Measurements from ENCODE around the gene OR2J1.
"Not testable (repeated sequence)": the region's sequence is repeated elsewhere in the genome, so short reads cannot be mapped to it uniquely, and the experiment has no call there.

Gene OR2J1

DNA sequence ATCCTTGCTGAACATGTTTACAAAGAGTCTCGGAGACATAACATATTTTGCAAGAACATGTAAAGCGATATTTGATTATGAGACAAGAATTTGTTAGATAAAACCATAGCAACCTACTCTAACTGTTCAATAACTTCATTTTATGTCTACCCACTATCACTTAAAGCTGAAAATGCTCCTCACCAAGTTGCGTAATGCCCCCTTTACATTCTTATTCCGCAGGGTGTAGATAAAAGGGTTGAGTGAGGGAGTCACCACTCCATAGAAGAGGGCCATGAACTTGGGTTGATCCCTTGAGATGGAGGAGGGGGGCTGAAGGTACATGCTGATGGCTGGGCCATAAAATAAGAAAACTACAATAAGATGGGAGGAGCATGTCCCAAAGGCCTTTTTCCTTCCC lies 38.4 kb downstream of the OR2J1 start:
- Mint-ChIP-seq H3K4me1 (ENCODE audit: low read depth) (no peaks in the 10 kb centered on the region), H3K27ac (no peak overlapping the region), H3K36me3 (no peaks in the 10 kb centered on the region), H3K27me3 (peaks cover 18% of the 10 kb centered on the region), H3K4me3 (no peak overlapping the region), H3K9me3 (ENCODE audit: low read depth) (no peaks in the 10 kb centered on the region)

DNA sequence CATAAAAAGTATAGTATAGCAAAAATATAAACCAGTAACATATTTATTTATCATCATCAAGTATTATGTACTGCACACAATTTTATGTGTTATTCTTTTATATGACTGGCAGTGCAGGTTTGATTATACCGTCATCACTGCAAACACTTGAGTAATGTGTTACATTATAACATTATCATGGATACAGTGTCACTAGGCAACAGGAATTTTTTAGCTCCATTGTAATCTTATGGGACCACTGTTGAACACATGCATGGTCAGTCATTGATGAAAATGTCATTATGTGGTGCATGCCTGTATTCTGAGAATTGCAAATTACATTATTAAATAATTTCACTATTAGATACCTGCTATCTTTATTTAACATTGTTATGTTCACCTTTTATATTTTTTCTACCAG lies 42.3 kb downstream of the OR2J1 start:
- Mint-ChIP-seq H3K27me3 (peaks cover 19% of the 10 kb centered on the region), H3K9me3 (ENCODE audit: low read depth) (no peaks in the 10 kb centered on the region), H3K27ac (no peak overlapping the region), H3K36me3 (no peaks in the 10 kb centered on the region), H3K4me3 (no peak overlapping the region), H3K4me1 (ENCODE audit: low read depth) (no peaks in the 10 kb centered on the region)

DNA sequence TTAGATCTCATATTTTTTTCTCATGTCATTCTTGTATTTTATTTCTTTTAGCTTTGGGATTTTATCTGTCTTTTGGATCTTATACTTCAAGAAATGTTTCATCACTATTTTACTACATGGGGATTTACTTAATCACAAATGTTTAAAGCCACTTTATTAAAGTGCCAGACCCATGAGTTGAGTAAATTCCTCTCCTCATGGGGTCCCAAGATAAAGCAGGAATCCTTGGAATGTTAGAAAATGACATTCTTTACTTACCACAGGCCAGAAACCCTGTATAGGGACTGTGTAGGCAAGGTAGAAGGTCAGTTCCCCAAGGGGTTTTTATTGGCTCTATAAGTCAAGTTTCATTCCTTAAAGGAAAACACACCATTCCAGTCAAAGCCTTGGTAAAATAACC lies 43.0 kb downstream of the OR2J1 start:
- Mint-ChIP-seq H3K27ac (no peak overlapping the region), H3K4me3 (no peak overlapping the region), H3K4me1 (ENCODE audit: low read depth) (no peaks in the 10 kb centered on the region), H3K27me3 (peaks cover 19% of the 10 kb centered on the region), H3K9me3 (ENCODE audit: low read depth) (no peaks in the 10 kb centered on the region), H3K36me3 (no peaks in the 10 kb centered on the region)

DNA sequence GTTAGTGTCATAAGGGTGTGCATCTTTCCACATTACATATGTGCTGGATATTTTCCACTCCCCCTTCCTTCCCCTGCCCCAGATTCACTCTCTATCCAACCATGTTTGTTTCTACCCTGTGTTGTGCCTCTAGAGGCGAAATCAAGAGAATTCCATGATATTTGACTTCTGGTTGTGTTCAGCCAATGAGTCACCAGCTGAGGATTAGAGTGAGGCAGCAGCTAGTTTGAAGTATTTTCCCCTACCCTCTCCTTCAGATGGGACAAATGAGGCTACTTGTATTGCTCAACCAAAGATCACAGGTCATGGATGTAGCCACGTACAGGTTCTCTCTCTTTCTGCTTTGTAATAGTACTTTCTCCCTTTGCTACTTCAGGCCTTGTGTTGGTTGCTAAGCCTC lies 46.9 kb downstream of the OR2J1 start:
- Mint-ChIP-seq H3K36me3 (peaks cover 2% of the 10 kb centered on the region), H3K4me3 (no peak overlapping the region), H3K4me1 (ENCODE audit: low read depth) (no peaks in the 10 kb centered on the region), H3K27ac (no peak overlapping the region), H3K27me3 (peaks cover 22% of the 10 kb centered on the region), H3K9me3 (ENCODE audit: low read depth) (peaks cover 10% of the 10 kb centered on the region)

DNA sequence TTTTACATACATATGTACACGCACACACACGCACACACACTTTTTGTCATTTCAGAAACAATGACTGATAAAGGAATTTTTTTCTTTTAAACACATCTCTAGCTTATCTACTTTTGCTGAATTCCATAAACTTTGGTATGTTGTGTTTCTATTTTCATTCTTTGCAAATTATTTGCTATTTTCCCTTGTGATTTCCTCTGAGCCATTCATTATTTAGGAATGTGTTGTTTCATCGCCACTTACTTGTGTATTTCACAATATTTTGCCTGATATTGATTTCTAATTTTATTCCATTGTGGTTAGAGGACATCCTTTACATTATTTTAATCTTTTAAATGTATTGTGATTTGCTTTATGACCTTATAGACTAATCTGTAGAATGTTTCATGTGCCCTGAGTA lies 47.8 kb downstream of the OR2J1 start:
- H3K4me3 Mint-ChIP-seq, result no peak overlapping the region
- H3K9me3 Mint-ChIP-seq (ENCODE audit: low read depth), result peaks cover 10% of the 10 kb centered on the region
- no peak overlapping the region for H3K27ac Mint-ChIP-seq
- H3K36me3 Mint-ChIP-seq, result peaks cover 2% of the 10 kb centered on the region
- peaks cover 27% of the 10 kb centered on the region for H3K27me3 Mint-ChIP-seq
- H3K4me1 Mint-ChIP-seq (ENCODE audit: low read depth), result no peaks in the 10 kb centered on the region

DNA sequence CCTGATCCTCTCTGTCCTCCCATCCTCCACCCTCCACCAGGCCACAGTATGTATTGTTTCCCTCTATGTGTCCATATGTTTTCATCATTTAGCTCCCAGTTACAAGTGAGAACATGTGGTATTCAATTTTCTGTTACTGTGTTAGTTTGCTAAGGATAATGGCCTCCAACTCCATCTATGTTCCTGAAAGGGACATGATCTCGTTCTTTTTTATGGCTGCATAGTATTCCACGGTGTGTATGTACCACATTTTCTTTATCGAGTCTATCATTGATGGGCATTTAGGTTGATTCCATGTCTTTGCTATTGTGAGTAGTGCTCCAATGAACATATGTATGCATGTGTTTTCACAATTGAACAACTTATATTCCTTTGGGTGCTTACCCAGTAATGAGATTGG lies 50.2 kb downstream of the OR2J1 start:
- H3K27ac Mint-ChIP-seq; H3K4me1 Mint-ChIP-seq (ENCODE audit: low read depth); H3K36me3 Mint-ChIP-seq; H3K4me3 Mint-ChIP-seq: not testable (repeated sequence)
- Mint-ChIP-seq H3K9me3 (ENCODE audit: low read depth) (peaks cover 10% of the 10 kb centered on the region), H3K27me3 (peaks cover 30% of the 10 kb centered on the region)
